ENCODE measurements around the gene MBNL3. TPM values are rescaled to one million over a fixed set of nuclear protein-coding genes. Genes with fewer than 3 reads are reported as not detected.

MBNL3 gene
- total and polyA plus RNA-seq, 7 donors: 1.7 to 5.8 (median 5.4) TPM

- 81 to 87% methylated on average over 3 of the region's 3 CpGs for WGBS, 2 donors
- Histone ChIP-seq H3K27me3 (no peaks in the 10 kb centered on the region), H3K36me3 (no peaks in the 10 kb centered on the region), H3K4me3 (no peak overlapping the region), H3K27ac (no peak overlapping the region), H3K4me1 (no peaks in the 10 kb centered on the region), H3K9me3 (no peaks in the 10 kb centered on the region)
- intact Hi-C loops (cut with DNase I): no loop called here
- no peak for DNase-seq
- TF ChIP-seq POLR2AphosphoS5 (IDR thresholded peaks at IDR 0.05): no peak
- no peak for TF ChIP-seq EP300 (IDR thresholded peaks at IDR 0.05)
- TF ChIP-seq POLR2A (IDR thresholded peaks at IDR 0.05): no peak
- no peak for TF ChIP-seq CTCF (IDR thresholded peaks at IDR 0.05)
These were observed 63.0 kb downstream of the MBNL3 start for GRCh38 chrX:132425744-132426318.

- Histone ChIP-seq H3K27me3 (no peaks in the 10 kb centered on the region), H3K27ac (no peak overlapping the region), H3K36me3 (no peaks in the 10 kb centered on the region), H3K4me3 (no peak overlapping the region), H3K9me3 (no peaks in the 10 kb centered on the region), H3K4me1 (no peaks in the 10 kb centered on the region)
- intact Hi-C loops (cut with DNase I): no loop called here
- no peak for DNase-seq
- TF ChIP-seq POLR2AphosphoS5 (IDR thresholded peaks at IDR 0.05) (no peak), CTCF (IDR thresholded peaks at IDR 0.05) (no peak), EP300 (IDR thresholded peaks at IDR 0.05) (no peak), POLR2A (IDR thresholded peaks at IDR 0.05) (no peak)
- WGBS, 2 donors: 75 to 82% methylated on average over 5 of the region's 5 CpGs
These were observed 65.5 kb downstream of the MBNL3 start for GRCh38 chrX:132423323-132423722.

GRCh38 chrX:132415012-132415411 lies 73.8 kb downstream of the MBNL3 start:
- intact Hi-C loops (cut with DNase I): no loop called here
- 94 to 96% methylated on average over 3 of the region's 3 CpGs for WGBS, 2 donors
- H3K9me3 ChIP-seq: no peaks in the 10 kb centered on the region
- TF ChIP-seq POLR2AphosphoS5 (IDR thresholded peaks at IDR 0.05) (no peak), CTCF (IDR thresholded peaks at IDR 0.05) (no peak), POLR2A (IDR thresholded peaks at IDR 0.05) (no peak), EP300 (IDR thresholded peaks at IDR 0.05) (no peak)
- no peaks in the 10 kb centered on the region for H3K36me3 ChIP-seq
- no peaks in the 10 kb centered on the region for H3K27me3 ChIP-seq
- no peak overlapping the region for H3K27ac ChIP-seq
- DNase-seq: no peak
- H3K4me1 ChIP-seq: no peaks in the 10 kb centered on the region
- no peak overlapping the region for H3K4me3 ChIP-seq

- WGBS, 2 donors: 80 to 96% methylated on average over 2 of the region's 2 CpGs
- Histone ChIP-seq H3K9me3 (no peaks in the 10 kb centered on the region), H3K36me3 (no peaks in the 10 kb centered on the region), H3K27ac (no peak overlapping the region), H3K4me1 (no peaks in the 10 kb centered on the region), H3K27me3 (no peaks in the 10 kb centered on the region), H3K4me3 (no peak overlapping the region)
- DNase-seq: no peak
- TF ChIP-seq EP300 (IDR thresholded peaks at IDR 0.05): no peak
- no peak for TF ChIP-seq CTCF (IDR thresholded peaks at IDR 0.05)
- TF ChIP-seq POLR2A (IDR thresholded peaks at IDR 0.05): no peak
- no peak for TF ChIP-seq POLR2AphosphoS5 (IDR thresholded peaks at IDR 0.05)
- intact Hi-C loops (cut with DNase I): no loop called here
These were observed 74.4 kb downstream of the MBNL3 start for GRCh38 chrX:132414404-132414803.

- Histone ChIP-seq H3K36me3 (no peaks in the 10 kb centered on the region), H3K4me3 (no peak overlapping the region), H3K27me3 (no peaks in the 10 kb centered on the region), H3K27ac (no peak overlapping the region), H3K4me1 (no peaks in the 10 kb centered on the region), H3K9me3 (no peaks in the 10 kb centered on the region)
- DNase-seq: no peak
- 83 to 85% methylated on average over 7 of the region's 7 CpGs for WGBS, 2 donors
- TF ChIP-seq EP300 (IDR thresholded peaks at IDR 0.05) (no peak), CTCF (IDR thresholded peaks at IDR 0.05) (no peak), POLR2A (IDR thresholded peaks at IDR 0.05) (no peak), POLR2AphosphoS5 (IDR thresholded peaks at IDR 0.05) (no peak)
- intact Hi-C loops (cut with DNase I): no loop called here
These were observed 75.4 kb downstream of the MBNL3 start for GRCh38 chrX:132413459-132413858.

All from sigmoid colon (tissue), 7 donors.